Measurements from ENCODE around the gene TBR1.

The TBR1 gene

GRCh38 chr2:161415034-161415986 is 787 bp upstream of the TBR1 start:
- DNase-seq (ENCODE audit: low read depth), result no peak

DNA sequence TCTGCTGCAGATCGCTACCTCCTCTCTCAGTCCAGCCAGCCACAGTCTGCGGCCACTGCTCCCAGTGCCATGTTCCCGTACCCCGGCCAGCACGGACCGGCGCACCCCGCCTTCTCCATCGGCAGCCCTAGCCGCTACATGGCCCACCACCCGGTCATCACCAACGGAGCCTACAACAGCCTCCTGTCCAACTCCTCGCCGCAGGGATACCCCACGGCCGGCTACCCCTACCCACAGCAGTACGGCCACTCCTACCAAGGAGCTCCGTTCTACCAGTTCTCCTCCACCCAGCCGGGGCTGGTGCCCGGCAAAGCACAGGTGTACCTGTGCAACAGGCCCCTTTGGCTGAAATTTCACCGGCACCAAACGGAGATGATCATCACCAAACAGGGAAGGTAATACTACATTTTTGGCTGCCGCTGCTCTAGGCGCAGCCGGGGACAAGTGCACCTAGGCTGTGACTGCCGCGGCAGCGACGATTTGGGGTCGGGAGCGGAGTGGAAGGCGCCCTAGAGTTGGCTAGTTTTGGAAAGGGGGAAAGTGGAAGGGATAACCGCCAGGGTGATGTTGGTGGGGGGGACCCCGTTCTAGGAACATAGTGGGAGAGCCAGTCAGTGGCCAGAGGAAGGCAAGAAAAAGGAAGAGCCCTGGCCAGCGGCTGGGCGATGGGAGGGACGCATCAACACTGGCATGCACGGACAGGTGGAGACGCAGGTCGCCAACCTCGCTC is 776 bp downstream of the TBR1 start:
- no peak for DNase-seq (ENCODE audit: low read depth)

DNA sequence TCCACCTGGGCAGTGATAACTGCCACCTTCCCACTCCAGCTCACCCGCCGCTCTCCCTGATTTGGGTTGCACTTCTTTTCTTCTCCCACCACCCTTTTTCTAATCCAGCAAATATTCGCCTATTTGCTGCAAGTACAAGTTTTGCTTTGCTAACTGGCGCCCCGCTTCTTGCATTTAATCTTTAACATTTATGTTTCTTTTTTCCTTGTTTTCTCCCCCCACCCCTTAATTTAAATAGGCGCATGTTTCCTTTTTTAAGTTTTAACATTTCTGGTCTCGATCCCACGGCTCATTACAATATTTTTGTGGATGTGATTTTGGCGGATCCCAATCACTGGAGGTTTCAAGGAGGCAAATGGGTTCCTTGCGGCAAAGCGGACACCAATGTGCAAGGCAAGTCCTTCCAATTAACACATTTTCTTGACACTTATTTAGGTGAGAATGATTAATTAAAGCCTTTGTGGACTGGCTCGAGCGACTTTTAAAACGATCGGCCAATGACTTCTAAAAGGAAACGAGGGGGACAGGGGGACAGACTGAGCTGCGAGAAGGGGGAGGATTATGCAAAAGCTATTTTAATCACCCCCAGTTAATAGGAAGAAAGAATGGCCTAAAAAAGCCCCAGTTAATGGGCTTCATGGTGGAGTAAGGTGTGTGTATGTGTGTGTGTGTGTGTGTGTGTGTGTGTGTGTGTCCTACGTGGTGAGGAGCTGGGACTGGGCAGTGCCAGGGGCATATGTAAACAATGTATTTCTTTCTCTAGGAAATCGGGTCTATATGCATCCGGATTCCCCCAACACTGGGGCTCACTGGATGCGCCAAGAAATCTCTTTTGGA is 1.6 kb downstream of the TBR1 start:
- no peak for DNase-seq (ENCODE audit: low read depth)

- no peak for DNase-seq (ENCODE audit: low read depth)
Measured at GRCh38 chr2:161418275-161418714, 2.2 kb downstream of the TBR1 start.

DNA sequence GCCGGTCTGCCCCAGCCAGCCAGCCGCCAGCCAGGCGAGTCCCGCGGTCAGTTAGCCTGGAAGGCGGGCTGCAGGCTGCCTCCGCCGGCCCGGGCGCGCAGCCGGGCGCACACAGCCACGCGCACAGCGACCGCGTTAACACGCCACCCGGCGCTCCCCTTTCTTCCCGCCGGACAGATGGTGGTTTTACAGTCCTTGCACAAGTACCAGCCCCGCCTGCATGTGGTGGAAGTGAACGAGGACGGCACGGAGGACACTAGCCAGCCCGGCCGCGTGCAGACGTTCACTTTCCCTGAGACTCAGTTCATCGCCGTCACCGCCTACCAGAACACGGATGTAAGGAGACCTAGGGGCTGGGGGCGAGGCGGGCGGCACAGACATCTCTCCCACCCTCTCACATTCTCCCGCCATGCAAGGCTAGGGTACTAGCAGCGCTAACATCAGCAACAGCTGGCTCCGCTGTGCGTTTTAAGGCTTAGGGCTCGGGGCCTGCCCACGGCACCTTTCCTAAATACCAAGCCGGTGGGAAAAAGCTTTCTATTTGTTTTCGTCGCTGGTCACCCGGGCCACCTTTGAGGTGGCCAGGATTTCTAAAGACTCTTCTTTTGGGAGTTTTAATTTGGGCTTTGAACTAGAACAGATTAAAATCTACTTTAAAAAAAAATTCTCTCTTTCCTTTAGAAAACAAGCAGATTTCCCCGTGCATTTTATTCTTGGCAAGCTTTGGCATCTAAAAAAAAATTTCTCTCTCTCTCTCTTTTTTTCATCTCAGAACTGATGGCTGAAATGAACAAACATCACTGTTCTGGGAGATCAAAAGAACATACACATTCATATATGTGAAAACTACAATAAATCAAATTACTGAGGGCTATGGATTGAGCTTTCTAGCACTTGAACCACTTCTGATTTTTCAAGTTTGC is 2.9 kb downstream of the TBR1 start:
- no peak for DNase-seq (ENCODE audit: low read depth)

DNA sequence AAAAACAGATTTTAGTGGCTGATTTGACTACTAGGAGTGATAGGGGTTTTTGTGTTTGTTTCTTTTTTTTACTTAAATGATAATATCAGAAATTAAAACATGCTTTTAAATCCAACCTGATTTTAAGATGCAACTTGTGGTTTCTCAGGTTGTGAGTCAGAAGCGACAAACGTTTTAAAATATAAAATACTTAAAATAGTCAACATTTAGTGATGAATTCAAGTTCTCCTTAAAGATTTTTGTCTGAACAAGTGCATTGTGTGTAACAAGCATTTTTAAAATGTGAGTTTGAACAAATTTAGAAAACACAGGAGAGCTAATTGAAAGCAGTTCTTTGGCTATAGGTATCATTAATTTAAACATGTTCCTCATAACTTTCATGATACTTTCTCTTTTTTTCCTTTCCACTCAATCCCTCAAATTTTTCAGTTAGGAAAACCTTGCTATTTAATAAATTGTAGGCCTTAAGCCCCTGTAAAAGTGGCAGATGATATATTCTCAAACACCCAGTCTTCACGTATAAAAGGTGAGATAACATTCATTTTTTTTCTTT is 3.6 kb downstream of the TBR1 start:
- no peak for DNase-seq (ENCODE audit: low read depth)

- no peak for DNase-seq (ENCODE audit: low read depth)
Measured at GRCh38 chr2:161420406-161421074, 4.4 kb downstream of the TBR1 start.

GRCh38 chr2:161421686-161422085 is 5.6 kb downstream of the TBR1 start:
- no peak for DNase-seq (ENCODE audit: low read depth)

DNA sequence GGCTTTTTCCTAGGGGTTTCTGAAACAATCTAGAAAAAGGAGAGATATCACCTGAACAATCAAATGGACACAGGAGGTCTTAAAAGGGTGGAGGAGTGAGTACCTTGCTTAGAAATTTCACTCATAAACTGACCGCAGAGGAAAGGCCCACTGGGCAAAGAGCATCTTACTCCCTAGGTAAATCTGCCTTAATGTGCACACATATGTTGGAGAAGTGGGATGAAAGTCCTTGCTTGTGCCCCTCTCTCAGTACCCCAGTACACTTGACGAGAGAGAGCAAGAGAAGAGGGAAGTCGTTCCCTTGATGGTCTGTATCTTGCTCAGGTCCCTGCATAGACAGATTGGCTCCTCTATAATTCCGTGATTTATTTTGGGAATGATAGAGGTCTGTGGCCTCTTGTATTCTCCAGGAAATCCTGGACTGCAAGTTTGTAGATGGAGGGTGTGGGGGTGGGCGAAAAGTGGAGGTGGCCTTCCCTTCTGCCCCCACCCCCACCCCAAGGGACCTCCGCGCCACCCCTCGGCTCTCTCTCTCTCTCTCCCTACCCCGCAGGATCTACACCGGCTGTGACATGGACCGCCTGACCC is 6.8 kb downstream of the TBR1 start:
- no peak for DNase-seq (ENCODE audit: low read depth)

DNA sequence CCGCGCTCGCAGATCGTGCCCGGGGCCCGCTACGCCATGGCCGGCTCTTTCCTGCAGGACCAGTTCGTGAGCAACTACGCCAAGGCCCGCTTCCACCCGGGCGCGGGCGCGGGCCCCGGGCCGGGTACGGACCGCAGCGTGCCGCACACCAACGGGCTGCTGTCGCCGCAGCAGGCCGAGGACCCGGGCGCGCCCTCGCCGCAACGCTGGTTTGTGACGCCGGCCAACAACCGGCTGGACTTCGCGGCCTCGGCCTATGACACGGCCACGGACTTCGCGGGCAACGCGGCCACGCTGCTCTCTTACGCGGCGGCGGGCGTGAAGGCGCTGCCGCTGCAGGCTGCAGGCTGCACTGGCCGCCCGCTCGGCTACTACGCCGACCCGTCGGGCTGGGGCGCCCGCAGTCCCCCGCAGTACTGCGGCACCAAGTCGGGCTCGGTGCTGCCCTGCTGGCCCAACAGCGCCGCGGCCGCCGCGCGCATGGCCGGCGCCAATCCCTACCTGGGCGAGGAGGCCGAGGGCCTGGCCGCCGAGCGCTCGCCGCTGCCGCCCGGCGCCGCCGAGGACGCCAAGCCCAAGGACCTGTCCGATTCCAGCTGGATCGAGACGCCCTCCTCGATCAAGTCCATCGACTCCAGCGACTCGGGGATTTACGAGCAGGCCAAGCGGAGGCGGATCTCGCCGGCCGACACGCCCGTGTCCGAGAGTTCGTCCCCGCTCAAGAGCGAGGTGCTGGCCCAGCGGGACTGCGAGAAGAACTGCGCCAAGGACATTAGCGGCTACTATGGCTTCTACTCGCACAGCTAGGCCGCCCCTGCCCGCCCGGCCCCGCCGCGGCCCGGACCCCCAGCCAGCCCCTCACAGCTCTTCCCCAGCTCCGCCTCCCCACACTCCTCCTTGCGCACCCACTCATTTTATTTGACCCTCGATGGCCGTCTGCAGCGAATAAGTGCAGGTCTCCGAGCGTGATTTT is 7.6 kb downstream of the TBR1 start:
- no peak for DNase-seq (ENCODE audit: low read depth)

DNA sequence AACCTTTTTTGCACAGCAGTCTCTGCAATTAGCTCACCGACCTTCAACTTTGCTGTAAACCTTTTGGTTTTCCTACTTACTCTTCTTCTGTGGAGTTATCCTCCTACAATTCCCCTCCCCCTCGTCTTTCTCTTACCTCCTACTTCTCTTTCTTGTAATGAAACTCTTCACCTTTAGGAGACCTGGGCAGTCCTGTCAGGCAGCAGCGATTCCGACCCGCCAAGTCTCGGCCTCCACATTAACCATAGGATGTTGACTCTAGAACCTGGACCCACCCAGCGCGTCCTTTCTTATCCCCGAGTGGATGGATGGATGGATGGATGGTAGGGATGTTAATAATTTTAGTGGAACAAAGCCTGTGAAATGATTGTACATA is 8.3 kb downstream of the TBR1 start:
- no peak for DNase-seq (ENCODE audit: low read depth)

- no peak for DNase-seq (ENCODE audit: low read depth)
Measured at GRCh38 chr2:161424891-161425727, 9.0 kb downstream of the TBR1 start.

DNA sequence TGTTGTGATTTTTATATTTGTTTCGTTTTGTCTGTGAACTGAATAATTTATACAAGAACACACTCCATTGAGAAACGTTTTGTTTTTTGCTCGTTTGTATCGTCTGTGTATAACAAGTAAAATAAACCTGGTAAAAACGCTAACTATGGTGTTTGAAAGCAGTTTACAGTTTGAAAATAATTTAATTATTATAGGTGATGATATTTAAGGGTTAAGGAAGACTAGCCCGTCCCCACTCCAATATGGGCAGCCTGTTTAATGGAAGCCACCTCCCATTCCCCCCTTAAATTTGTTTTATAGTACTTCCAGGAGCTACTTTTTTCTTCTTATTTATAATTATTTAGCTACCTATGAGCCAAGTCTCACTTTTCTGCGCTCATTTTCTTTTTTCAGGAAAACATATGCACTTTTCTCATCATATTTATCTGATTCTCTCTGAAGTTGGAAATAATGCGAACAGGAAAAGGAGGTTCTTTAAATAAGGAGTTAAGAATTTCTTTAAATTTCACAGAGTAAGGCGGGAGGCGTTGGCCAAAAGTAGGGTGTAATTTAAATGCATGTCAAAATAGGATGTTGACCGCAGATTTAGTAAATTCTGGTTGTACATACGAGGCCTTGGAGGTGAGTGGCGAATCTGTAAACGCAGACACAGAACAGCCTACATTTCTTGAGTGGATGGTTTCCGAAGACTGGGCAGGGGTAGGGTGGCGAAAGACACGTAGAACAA is 9.8 kb downstream of the TBR1 start:
- no peak for DNase-seq (ENCODE audit: low read depth)

GRCh38 chr2:161426455-161426921 is 10.4 kb downstream of the TBR1 start:
- no peak for DNase-seq (ENCODE audit: low read depth)

GRCh38 chr2:161426922-161427663 is 11.0 kb downstream of the TBR1 start:
- DNase-seq (ENCODE audit: low read depth), result no peak
